Fibroblast of the aortic adventitia (primary cell): Measurements from ENCODE around the gene MXRA8. TPM values are rescaled to one million over a fixed set of nuclear protein-coding genes. Genes with fewer than 3 reads are reported as not detected.
A peak's percentile ranks its signal among the peaks of the same experiment; 100 is the strongest.

Source experiments
- DNase-seq: peaks from one replicate; pipeline ENCODE4 v3.0.0-alpha.2; 2010; ENCODE audit warnings: low read depth
- H3K4me3 ChIP-seq: 2 replicates; pipeline ENCODE4 v1.5.1; 2011; ENCODE audit warnings: low read depth, mild to moderate bottlenecking, control low read depth, low read length, moderate library complexity
- CTCF ChIP-seq: IDR thresholded peaks from 2 replicates; pipeline ENCODE4 v1.5.1; 2011; ENCODE audit warnings: mild to moderate bottlenecking, low read length, control low read depth, inconsistent platforms; ENCODE audit not compliant: insufficient read depth
- total RNA-seq: library from RNA; depleted of rRNA; stranded (reverse); fragments of >200 nt; gene quantifications from 2 replicates; pipeline ENCODE4 v1.2.3, GENCODE V29; 2012; ENCODE audit warnings: low replicate concordance

MXRA8 gene
- total RNA-seq, 1 donor: 367 TPM

- no peak for TF ChIP-seq CTCF
- DNase-seq: no peak
- peak overlapping the region; percentile 10 for H3K4me3 ChIP-seq
These were observed 5.5 kb downstream of the MXRA8 start for GRCh38 chr1:1352786-1353388.

- peak overlapping the region; percentile 40 for H3K4me3 ChIP-seq
- peak; percentile 62 for DNase-seq
- TF ChIP-seq CTCF: no peak
These were observed 6.6 kb downstream of the MXRA8 start for GRCh38 chr1:1351511-1352427.

GRCh38 chr1:1349256-1350012, 8.9 kb downstream of the MXRA8 start, which contains the start of gene DVL1:
Gene DVL1 (minus strand): TSS chr1:1349418. CDS start chr1:1349065, 353 bp downstream.
- peak; percentile 57 for TF ChIP-seq CTCF
- H3K4me3 ChIP-seq: peak within 1 kb of the TSS; percentile 80
- DNase-seq: peak; percentile 72

GRCh38 chr1:1348420-1349255, 9.7 kb downstream of the MXRA8 start:
- DNase-seq: peak; percentile 43
- TF ChIP-seq CTCF: no peak
- peak overlapping the region; percentile 80 for H3K4me3 ChIP-seq

DNA sequence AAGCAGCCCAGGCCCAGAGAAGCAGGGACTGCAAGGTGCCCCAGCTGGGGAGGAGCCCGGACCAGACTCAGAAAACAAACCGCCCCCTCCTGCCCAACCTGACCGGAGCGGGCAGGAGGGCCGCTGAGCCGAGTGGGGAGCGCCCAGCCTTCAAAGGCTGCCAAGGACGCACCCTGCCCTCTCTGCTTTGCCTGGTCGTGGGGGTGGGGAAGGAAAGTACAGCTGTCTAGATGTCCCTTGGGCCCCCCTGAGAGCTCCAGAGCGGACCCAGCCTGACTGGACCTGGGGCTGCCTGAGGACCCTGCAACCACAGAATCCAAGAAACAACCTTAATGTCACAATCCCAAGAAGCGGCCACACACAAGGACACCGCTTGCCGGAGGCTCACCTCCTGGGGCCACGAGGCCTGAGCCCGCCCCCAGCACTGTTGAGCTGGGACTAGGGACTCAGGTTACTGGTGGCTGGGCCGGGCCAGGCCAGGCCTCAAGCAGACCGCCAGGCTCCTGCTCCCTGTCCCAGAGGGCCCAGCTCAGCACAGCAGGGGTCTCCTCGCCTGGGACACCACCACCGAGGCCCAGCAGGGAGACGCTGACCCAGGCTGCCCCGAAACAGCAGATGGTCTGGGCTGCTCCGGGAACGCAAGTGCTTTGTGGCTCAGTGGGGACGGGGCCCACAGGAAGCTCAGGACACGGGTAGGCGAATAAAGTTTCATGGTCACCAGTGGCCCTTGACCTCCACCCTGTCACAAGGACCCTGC, 10.5 kb downstream of the MXRA8 start:
- no peak for DNase-seq
- H3K4me3 ChIP-seq: peak overlapping the region; percentile 80
- no peak for TF ChIP-seq CTCF
